Activated CD4-positive, CD25-positive, alpha-beta regulatory T cell treated with anti-CD3 and anti-CD28 coated beads, Interleukin-2, amount 50 U/mL, for 72 hours (primary cell): ENCODE results near the gene TGFBR1.

Experiments used
- DNase-seq: peaks from one replicate; pipeline ENCODE4 v3.0.0; 2021

The TGFBR1 gene

DNA sequence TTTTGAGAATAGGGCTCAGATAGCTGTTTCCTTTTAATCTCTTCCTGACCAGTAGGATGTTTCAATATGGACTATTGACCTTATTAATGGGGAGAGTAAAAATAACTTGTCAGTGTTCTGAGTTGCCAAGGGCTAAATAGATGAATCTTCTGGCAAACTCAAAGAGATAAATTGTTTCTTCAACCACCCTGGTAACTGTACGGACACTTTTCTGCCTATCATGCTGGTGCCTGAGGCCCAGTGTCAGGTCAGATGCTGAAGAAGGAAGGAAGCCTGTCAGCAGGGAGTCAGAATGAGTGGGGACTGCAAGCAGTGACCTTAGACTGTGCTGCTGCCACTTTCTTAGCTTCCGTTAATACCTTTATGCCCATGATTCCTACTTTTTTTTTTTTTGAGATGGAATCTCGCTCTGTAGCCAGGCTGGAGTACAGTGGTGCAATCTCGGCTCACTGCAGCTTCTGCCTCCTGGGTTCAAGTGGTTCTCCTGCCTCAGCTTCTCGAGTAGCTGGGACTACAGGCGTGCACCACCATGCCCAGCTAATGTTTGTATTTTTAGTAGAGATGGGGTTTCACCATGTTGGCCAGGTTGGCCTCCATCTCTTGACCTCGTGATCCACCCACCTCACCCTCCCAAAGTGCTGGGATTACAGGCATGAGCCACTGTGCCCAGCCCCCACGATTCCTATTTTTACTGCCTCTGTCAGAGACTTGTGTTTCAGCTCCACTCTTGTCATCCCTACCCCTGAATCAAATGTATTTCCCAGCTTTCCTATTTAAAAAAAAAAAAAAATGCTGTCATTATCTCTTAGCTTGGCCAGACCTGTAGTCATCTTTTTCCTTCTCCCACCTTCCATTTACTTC lies 33.7 kb downstream of the TGFBR1 start:
- DNase-seq = no peak

DNA sequence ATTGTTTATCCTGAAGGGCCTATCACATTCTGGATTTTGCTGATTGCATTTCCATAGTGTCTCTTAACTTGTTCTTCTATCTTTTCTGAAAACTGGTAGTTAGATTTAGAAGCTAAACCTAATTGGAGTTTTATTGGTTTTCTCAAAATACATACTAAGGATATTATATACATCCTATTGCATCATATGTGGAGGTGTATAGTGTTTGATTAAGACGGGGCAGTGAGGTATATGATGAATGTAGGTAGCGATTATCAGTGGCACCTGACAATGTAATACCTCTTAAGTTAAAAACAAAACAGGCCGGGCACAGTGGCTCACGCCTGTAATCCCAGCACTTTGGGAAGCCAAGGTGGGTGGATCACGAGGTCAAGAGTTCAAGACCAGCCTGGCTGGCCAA lies 35.0 kb downstream of the TGFBR1 start:
- no peak for DNase-seq

DNA sequence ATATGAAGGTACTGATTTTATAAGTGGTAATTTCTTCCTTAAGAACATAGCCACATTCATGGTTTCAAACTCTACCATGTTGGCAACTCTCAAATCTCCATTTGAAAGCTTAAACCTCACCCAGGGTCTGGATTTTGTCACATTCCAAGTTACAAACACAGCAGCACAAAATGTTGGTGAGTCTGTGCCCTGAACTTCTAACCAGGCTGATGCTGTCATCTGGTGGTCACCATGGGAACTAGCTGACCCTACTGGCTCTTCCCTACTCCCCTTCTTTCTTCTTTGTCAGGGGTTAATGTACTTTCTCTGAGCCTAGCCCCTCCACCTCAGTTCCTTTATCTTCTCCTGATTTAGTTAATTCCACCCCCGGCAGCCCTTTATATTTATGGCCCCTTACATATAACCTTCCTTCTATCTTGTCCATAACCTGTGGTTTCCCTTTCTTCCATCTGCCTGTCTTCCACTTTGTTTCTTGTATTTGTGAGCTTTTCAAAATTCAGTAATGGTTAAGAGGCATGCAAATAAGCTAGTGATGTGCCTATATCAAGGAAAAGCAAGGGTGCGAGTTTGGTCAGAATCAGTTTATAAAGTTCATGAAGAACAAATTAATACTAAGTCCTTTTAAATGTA lies 35.9 kb downstream of the TGFBR1 start:
- DNase-seq = no peak

DNA sequence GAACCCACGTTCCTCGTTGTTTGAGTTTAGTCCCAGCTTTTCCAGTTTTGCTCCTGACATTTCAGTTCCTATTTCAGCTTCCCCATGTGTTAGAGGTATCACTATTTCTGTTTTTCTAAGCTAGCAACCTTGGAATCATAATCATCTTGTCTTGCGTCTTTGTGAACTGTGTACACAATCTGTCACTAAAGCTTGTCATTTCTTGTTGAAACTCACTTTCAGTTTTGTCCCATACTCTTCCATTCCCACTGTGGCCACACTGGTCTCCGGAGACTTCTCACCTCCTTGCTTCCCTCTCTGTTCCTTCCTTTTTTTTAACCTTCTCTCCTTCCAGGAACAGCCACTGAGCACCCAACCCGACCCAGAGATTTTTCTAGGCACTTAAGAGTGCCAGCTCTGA lies 36.9 kb downstream of the TGFBR1 start:
- DNase-seq = no peak

DNA sequence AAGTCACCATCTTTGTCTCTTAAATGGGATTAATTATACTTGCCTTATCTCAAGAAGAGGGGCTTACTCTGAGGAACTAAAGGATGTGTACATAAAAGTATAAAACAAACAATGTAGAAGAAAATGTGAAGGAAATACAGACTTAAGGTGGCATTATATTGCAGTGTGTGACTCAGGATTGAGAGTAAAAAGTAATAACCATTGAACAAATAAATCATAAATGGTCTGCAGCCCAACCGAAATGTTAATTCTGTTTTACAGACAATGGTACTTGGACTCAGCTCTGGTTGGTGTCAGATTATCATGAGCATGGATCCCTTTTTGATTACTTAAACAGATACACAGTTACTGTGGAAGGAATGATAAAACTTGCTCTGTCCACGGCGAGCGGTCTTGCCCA lies 37.4 kb downstream of the TGFBR1 start:
- DNase-seq = no peak

DNA sequence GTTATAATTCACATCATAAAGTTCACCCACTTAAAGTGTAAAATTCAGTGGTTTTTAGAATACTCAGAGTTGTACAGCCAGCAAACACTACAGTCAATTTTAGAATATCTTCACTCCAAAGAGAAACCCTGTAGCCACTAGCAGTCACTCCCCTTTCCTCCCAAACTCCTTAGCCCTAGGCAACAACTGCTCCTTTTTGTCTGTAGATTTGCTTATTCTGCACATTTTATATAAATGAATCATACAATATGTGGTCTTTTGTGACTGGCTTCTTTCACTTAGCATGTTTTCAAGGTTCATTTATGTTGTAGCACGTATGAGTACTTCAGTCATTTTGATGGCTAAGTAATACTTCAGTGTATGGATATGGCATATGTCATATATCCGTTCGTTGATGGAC lies 38.7 kb downstream of the TGFBR1 start:
- no peak for DNase-seq

DNA sequence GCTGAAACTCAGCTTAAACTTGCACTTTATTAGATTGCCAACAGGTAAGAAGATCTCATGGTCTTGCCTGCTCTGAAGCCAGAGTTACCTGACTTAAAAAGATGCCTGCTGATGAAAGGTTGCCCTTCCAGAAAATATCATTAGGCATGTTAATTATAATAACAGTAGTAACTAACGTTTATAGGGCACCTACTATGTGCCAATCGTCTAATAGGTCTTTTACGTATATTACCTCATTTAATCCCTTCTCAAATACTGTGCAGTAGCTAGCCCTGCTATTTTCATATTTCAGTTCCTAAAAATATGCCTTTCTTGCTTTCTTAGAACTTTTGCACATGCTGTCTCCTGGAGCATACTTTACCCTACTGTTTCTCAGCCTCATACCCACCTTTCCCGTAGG lies 40.1 kb downstream of the TGFBR1 start:
- DNase-seq = no peak

DNA sequence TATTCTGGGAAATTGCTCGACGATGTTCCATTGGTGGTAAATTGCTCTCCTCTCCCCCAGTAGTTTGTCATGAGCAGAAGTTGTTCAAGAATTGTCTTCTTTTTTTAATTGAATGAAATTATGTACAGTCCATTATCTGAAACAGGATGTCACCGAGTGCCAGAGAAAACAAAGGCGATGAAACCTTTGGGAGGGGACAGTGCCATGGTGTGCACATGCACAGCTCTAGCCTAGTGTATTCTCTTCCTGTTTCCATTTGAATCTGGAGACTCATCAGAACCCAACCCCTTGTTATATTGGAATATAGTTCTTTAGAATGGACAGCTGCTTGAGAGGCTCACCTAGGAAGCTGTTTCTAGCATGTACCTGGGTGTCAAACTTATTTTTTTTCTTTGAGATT lies 41.7 kb downstream of the TGFBR1 start:
- DNase-seq = no peak

DNA sequence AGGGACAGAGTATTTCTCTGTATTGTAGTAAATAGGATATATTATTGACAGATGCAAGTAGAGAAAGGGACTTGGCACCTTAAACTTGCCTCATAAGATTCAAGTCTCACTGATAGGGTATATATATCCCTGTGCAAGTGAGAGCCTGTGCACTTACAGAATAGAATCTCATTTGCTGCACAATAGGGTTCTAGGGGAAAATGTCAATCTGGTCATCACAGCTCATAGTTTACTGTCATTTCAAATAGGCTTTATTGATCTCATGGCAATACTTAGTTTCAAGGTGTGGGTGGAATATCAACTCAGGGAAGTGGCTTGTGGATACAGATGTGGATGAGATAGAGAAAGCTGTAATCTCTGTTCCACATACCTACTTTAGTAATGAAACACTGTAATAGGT lies 42.3 kb downstream of the TGFBR1 start:
- DNase-seq = no peak

DNA sequence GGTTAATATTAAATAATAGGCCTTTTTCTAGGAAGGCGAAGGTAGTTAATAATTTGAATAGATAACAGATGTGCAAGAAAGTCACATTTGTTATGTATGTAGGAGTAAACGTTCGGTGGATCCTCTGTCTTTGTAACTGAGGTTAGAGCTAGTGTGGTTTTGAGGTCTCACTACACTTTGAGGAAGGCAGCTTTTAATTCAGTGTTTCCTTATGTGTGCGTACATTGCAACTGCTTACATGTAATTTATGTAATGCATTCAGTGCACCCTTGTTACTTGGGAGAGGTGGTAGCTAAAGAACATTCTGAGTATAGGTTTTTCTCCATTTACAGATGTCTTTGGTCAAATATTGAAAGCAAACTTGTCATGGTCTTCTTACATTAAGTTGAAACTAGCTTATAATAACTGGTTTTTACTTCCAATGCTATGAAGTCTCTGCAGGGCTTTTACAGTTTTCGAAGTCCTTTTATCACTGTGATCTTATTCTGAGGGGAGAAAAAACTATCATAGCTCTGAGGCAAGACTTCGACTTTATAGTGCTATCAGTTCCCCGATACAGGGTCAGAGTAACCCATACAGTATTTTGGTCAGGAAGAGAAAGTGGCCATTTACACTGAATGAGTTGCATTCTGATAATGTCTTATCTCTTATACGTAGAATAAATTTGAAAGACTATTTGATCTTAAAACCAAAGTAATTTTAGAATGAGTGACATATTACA lies 45.7 kb downstream of the TGFBR1 start:
- DNase-seq = no peak

DNA sequence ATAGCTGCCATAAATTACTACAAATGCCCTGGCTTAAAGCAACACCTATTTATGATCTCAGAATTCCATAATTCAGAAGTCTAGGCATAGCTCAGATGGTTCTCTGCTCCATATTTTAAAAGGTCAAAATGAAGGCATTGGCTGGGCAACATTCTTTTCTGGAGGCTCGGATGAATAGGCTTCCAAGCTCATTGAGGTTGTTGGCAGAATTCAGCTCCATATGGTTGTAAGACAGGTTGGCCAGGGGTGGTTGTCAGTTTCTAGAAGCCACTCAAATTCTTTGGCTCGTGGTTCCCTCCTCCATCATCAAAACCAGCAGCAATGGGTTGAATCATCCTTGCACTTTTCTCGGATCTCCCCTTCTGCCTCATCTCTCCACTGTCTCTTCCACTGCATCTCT lies 49.4 kb downstream of the TGFBR1 start:
- DNase-seq = no peak

DNA sequence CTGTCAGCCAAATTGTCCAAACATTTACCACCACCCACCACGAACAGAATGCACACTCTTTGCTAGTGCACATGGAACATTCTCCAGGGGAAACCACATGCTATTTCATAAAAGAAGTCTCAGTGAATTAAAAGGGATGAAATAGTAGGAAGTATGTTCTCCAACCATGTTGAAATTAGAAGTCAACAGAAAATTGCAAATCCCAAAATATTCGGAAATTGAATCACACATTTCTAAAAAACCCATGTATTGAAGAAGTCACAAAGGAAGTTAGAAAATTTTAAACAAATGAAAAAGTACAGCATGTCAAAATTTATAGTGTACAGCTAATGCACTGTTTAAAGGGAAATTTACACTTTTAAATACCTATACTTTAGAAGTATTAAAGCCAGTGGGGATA lies 50.8 kb downstream of the TGFBR1 start:
- DNase-seq = no peak

DNA sequence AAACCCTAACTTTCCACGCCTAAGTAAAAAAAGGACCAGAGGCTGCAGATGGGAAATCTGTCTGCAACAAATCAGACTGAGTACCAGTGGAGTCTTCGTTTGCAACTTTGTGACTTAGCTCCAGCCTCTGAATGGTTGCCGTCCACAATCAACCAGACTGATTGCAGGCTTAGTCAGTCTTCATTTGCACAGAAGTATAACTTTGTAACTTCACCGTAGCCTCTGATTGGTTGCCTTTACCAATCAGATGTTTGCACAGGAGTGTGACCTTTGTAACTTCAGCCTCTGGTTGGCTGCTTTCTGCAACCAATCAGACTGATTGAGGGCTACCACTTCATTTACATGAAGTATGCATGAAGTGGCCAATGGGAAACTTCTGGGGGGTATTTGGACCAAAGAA lies 53.7 kb downstream of the TGFBR1 start:
- no peak for DNase-seq

DNA sequence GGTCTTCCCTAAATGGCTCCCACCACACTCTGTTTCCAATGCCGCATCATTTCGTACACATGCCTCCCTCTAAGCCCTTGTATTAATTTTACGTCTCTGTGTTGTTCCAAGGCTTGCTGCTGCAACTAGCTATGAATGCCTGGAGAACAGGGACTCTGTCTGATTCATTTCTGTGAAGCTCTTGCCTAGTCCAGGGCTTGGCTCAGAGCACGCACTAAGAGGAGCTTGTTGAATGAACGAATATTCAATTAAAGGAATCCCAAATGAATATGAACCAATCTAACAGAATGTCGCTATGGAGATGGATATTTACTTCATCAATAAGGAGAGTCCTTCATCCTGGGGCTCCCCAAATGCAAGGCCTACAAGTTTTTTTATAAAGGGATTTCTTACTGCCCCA lies 55.3 kb downstream of the TGFBR1 start:
- DNase-seq = no peak

DNA sequence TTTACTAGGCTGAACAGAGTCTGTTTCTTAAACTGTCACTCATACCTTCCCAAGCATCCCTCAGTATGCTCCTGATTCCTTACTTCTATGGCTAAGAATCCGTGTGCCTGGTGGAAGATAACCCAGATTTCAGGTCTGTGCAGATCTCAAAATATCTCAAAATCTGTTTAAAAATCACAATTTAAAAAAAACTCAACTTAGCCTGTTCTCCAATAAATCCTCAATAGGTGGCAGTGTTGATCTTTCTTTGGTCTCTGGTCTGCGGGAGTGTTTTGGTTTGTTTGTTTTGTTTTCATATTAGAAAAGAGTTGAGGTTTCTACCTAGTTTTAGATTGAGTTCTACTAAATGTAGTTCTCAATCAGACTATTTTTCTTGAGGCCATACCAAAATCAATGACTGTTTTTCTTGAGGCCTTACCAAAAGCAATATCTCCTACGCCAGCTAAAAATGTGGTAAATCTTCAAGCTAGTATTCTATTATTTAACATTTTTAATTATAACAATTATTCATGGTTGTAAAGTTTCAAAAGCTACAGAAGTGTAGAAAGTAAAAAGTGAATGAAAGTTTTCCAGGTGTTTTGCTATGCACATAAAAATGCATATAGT lies 57.9 kb downstream of the TGFBR1 start:
- no peak for DNase-seq

DNA sequence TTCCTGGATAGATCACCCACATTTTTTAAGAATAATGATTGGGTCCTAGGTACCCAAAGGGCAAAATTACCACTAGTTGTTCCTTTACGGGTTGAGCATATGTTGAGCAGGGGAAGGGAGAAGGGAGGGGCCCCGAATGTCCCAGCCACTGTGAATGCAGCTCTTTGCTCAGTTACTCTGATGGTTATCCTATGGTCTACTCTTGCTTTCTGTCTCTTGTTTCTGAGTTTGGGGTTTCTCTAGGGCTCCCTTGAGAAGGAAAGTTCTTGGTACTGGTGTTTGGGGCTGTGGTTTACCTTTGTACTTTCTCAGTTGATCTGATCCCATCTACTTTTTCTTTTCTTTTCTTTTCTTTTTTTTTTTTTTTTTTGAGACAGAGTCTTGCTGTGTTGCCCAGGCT lies 61.2 kb downstream of the TGFBR1 start:
- DNase-seq = no peak

DNA sequence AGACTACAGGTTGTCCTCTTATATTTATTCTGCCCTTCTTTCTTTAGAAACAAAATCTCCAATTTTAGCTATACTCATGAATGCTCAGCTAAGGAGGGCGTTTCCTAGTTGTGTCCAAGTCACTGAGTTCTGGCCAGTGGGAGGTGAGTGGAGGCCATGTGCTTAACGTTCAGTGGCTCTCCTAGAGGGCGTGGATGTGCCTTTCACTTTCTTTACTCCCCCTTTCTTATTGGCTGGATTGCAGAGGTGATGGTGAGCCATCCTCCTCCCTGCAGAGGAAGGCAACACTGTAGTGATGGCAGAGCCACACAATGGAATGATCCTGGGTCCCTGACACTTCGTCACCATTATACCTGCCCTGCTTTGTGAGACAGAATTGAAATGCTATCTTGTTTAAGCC lies 62.2 kb downstream of the TGFBR1 start:
- no peak for DNase-seq

DNA sequence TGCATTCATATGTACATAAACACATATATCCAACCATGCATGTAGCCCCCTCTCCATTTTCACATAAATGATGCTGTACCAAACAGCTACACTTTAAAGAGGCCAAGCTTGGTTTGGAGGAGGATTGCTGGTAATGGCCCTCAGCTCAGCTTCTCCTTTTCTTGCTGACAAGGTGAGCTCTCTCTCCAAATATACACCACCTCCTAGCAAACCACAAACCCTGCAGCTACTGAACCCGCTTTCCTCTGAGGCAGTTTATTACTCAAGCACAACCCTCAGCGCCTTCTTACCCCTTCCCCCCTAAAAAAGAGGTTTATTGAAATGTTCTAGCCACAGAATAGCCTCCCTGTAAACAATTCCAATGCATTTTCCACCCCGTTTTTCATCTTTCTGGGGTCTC lies 62.8 kb downstream of the TGFBR1 start:
- no peak for DNase-seq

DNA sequence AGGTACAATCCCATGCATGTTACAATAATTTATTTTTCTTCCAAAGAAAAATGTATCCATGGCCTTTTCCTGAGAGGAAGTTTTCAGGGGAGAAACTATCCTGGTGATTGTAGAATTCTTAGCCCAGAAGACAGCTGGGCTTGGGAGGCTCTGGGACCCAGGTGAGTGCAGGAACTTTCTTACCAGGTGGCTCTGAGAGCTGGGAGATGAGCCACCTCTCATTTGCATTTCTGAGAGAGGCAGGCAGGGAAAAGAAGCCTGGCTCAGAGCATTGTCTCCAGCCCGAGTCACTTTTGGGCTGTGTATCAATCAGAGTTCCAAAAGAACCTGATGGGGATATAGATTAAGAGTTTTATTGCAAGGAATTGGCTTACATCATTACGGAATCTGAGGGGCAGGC lies 64.2 kb downstream of the TGFBR1 start:
- DNase-seq = no peak

DNA sequence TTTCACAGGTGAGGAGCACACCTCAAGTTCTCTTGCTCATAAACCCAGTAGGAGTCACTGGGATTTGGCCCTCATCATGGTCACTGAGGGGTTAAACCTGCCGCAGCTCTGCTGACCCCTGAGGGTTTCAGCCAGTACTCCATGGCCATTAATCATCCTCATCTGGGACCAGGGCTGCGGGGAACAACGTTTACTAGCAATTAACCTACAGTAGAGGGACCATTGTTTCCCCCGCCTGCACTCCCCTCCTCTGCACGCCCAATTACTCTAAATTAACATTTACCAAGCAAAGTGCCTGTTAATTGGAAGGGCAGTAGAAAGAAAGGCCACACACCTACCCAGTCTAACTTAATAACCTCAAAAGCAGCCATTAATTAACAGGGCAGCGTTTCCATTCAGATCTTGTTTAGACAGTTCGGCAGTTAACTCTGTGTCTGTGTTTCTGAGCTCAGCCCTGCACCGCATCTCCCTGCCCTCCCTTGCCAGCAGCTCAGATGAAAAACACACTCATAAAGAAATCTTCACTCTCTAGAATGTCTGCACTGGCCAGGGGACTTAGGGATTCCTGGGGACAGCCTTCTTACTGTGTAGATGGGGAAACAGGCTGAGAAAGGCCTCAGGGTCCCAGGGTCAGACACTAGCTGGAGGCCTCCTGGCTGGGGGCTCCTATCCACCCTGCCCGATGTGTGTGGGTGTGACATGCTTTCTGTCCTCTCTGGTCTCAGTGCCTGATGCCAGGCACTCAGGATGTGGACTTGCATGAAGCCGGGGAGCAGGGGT lies 65.3 kb downstream of the TGFBR1 start:
- DNase-seq = no peak

DNA sequence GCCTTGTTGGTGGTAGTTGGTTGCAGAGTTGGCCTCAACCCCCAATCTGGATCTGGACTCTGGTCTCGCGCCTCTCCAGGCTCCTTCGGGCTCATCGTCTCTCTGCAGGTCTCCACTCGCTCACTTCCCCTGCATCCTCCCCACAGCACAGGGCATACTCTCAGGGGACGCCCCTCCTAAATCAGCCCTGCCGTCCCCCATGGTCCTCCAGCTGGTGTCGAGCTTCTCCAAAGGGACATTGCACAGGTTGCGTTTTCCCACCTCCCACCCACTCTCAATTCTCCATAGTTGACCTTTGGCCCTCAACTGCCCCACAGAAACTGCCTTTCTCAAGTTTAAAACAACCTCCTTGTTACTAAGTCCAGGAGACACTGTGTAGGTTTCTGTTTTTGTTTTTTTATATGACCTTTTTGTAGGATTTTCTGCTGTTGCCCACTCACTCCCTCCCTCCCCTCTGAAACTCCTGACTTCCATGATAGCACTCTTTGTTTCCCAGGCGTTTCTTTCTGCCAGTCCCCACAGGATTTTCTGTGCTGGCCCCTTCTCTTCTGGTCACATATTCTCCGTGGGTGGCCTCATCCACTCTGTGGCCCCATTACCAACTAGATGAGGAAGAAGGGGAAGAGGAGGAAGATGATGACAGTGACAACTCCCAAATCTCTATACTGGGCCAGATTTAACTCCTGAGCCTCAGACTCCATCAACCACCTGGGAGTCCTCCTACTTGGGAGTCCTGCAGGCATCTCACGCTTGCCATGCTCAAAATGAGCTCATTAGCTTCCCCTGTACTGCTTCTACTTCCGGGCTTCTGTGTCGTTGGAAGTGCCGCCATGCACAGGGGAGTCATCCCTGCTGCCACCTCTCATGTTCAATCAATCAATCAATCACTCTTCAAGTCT lies 66.6 kb downstream of the TGFBR1 start:
- no peak for DNase-seq
